ENCODE results near the gene OCIAD2.

DNA sequence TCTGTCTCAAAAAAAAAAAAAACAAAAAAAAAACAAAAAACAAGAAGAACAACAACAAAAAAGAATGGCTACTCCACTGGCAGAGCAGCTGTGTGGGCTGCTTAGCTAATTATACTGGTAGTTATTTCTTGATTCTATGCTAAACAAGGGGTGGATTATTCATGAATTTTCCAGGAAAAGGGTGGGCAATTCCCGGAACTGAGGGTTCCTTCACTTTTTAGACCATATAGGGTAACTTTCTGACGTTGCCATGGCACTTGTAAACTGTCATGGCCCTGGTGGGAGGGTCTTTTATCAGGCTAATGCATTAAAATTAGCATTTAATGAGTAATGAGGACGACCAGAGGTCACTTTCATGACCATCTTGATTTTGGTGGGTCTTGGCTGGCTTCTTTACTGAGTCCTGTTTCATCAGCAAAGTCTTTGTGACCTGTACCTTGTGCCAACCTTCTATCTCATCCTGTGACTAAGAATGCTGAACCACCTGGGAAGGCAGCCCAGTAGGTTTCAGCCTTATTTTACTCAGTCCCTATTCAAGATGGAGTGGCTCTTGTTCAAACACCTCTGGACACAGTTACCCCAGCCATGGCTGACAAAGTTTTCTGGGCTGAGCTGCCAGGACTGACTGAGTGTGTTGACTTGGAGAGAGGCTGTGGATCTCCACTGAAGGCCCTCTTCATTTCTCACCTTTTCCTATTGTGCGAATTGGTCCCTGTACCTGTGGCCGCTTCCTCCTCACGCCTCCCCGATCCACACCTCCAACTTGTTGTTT is 1.3 kb upstream of the OCIAD2 start:
- TF ChIP-seq, protein P1, sequence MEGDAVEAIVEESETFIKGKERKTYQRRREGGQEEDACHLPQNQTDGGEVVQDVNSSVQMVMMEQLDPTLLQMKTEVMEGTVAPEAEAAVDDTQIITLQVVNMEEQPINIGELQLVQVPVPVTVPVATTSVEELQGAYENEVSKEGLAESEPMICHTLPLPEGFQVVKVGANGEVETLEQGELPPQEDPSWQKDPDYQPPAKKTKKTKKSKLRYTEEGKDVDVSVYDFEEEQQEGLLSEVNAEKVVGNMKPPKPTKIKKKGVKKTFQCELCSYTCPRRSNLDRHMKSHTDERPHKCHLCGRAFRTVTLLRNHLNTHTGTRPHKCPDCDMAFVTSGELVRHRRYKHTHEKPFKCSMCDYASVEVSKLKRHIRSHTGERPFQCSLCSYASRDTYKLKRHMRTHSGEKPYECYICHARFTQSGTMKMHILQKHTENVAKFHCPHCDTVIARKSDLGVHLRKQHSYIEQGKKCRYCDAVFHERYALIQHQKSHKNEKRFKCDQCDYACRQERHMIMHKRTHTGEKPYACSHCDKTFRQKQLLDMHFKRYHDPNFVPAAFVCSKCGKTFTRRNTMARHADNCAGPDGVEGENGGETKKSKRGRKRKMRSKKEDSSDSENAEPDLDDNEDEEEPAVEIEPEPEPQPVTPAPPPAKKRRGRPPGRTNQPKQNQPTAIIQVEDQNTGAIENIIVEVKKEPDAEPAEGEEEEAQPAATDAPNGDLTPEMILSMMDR (conservative IDR thresholded peaks at IDR 0.05) = no peak
- no peak for TF ChIP-seq EZH2 (IDR thresholded peaks at IDR 0.05; ENCODE audit: low read depth)

Measured in PC-9 (cell line).